Measurements from ENCODE around the gene TRIM2.
A peak's percentile ranks its signal among the peaks of the same experiment; 100 is the strongest.

Gene TRIM2

DNA sequence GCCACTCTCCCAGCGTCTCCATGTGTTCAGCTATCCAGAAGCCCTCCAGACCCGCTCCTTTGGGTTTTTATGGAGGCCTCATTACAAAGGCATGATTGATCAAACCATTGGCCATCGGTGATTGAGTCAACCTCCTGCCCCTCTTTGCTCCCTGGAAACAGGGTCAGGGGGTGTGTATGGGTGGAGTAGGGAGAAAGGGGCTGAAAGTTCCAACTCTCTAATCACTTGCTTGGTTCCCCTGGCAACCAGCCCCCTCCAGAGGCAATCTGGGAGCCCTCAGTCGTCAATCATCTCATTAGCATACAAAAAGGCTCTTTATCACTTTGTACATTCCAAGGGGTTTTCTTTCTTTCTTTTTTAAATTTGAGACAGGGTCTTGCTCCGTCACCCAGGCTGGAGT, 2.3 kb downstream of the TRIM2 start:
- DNase-seq (ENCODE audit: insufficient read length, low spot score), result no peak
- FAIRE-seq, result no peak
- TF ChIP-seq POU2F2 (IDR thresholded peaks at IDR 0.05; ENCODE audit: low read depth, low read length) (no peak), POLR2A (IDR thresholded peaks at IDR 0.05; ENCODE audit: low read depth, low read length) (no peak), SPI1 (IDR thresholded peaks at IDR 0.05; ENCODE audit: low read depth, low read length) (no peak), PAX5 (IDR thresholded peaks at IDR 0.05; ENCODE audit: insufficient read depth, low read length, severe bottlenecking) (no peak)

DNA sequence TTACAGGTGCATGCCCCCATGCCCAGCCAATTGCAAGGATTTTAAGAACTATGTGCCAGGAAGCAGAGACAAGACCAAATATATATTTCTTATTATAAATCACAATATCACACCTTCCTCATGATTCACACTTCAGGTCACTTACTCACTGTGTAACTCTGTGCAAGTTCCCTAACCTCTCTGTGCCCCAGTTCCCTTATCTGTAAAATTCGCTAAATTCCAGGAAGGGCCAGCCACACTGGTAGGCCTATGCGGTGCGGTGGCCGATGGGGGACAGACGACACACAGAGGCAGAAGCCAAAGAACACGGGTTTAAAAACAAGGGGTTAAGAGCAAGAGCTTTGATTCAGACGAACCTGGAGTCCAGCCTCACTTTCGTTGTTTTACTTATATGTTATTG, 2.8 kb downstream of the TRIM2 start:
- FAIRE-seq, result no peak
- no peak for TF ChIP-seq SPI1 (IDR thresholded peaks at IDR 0.05; ENCODE audit: low read depth, low read length)
- TF ChIP-seq PAX5 (IDR thresholded peaks at IDR 0.05; ENCODE audit: insufficient read depth, low read length, severe bottlenecking), result no peak
- no peak for TF ChIP-seq POLR2AphosphoS5 (IDR thresholded peaks at IDR 0.05; ENCODE audit: low read depth, low read length)
- no peak for DNase-seq (ENCODE audit: insufficient read length, low spot score)

DNA sequence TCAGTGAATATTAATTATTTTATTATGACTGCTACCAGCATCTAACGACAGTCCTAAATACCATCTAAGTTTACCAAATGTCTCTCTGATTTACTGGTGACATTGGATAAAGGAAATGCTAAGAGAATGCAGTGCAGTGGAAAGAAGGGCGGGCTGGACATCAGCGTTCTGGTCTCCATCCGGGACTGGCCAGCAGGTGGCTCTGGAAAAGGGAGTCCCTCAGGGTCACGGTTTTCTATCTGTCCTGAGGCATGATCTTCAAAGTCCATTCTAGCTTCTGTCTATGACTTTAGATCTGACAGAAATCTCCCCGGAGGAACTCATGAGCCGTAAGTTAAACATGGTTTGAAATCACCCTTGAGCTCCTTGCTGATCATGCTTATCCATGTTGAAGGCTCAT, 3.3 kb downstream of the TRIM2 start:
- DNase-seq (ENCODE audit: insufficient read length, low spot score) (no peak), FAIRE-seq (no peak)
- TF ChIP-seq PAX5 (IDR thresholded peaks at IDR 0.05; ENCODE audit: insufficient read depth, low read length, severe bottlenecking) (no peak), SPI1 (IDR thresholded peaks at IDR 0.05; ENCODE audit: low read depth, low read length) (no peak), TAF1 (IDR thresholded peaks at IDR 0.05; ENCODE audit: low read depth, low read length) (no peak), POLR2A (IDR thresholded peaks at IDR 0.05; ENCODE audit: low read depth, low read length) (no peak), POLR2AphosphoS5 (IDR thresholded peaks at IDR 0.05; ENCODE audit: low read depth, low read length) (no peak), POU2F2 (IDR thresholded peaks at IDR 0.05; ENCODE audit: low read depth, low read length) (no peak)

DNA sequence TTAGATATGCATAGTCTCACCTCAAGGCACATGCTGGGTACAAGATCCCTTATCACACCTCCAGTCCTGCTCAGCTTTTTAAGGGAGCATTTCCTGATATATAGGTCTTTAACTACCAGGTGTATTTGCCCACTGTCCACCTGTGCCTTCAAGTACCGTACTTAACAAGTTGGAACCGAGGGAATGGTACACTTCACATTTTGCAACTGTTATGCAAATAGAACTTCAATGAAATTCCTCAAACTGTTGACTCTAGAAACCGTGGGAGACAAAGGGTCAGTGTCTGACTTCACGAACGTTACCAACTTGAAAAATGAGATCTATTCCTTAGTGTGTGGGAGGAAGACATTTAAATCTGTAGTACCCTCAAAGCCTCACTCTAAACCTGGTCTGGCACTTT, 5.2 kb downstream of the TRIM2 start:
- no peak for TF ChIP-seq POU2F2 (IDR thresholded peaks at IDR 0.05; ENCODE audit: low read depth, low read length)
- TF ChIP-seq POLR2AphosphoS5 (IDR thresholded peaks at IDR 0.05; ENCODE audit: low read depth, low read length), result no peak
- no peak for TF ChIP-seq POLR2A (IDR thresholded peaks at IDR 0.05; ENCODE audit: low read depth, low read length)
- TF ChIP-seq PAX5 (IDR thresholded peaks at IDR 0.05; ENCODE audit: insufficient read depth, low read length, severe bottlenecking), result no peak
- TF ChIP-seq TAF1 (IDR thresholded peaks at IDR 0.05; ENCODE audit: low read depth, low read length), result no peak
- TF ChIP-seq SPI1 (IDR thresholded peaks at IDR 0.05; ENCODE audit: low read depth, low read length), result no peak
- DNase-seq (ENCODE audit: insufficient read length, low spot score) (no peak), FAIRE-seq (no peak)

DNA sequence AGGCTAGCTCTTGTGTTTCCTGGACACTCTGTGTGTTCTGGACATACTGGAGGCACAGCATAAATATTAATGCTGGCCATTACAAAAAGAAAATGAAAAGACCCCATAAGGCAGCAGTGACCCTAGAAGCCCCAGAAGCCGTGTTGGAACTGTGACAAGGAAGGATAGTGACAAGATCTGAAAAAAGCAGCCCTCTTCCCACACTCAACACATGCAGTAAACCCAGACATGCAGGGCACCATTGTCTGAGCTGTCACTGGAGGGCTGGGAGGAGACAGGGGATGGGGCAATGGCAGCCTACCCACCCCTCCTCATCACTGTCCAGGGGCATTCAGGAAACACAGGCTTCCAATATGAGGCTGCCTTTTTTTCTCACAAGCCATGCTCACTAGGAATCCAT, 6.5 kb downstream of the TRIM2 start:
- TF ChIP-seq POLR2A (IDR thresholded peaks at IDR 0.05; ENCODE audit: low read depth, low read length) (no peak), TAF1 (IDR thresholded peaks at IDR 0.05; ENCODE audit: low read depth, low read length) (no peak), POU2F2 (IDR thresholded peaks at IDR 0.05; ENCODE audit: low read depth, low read length) (no peak), POLR2AphosphoS5 (IDR thresholded peaks at IDR 0.05; ENCODE audit: low read depth, low read length) (no peak), SPI1 (IDR thresholded peaks at IDR 0.05; ENCODE audit: low read depth, low read length) (no peak), PAX5 (IDR thresholded peaks at IDR 0.05; ENCODE audit: insufficient read depth, low read length, severe bottlenecking) (no peak)
- FAIRE-seq, result no peak

DNA sequence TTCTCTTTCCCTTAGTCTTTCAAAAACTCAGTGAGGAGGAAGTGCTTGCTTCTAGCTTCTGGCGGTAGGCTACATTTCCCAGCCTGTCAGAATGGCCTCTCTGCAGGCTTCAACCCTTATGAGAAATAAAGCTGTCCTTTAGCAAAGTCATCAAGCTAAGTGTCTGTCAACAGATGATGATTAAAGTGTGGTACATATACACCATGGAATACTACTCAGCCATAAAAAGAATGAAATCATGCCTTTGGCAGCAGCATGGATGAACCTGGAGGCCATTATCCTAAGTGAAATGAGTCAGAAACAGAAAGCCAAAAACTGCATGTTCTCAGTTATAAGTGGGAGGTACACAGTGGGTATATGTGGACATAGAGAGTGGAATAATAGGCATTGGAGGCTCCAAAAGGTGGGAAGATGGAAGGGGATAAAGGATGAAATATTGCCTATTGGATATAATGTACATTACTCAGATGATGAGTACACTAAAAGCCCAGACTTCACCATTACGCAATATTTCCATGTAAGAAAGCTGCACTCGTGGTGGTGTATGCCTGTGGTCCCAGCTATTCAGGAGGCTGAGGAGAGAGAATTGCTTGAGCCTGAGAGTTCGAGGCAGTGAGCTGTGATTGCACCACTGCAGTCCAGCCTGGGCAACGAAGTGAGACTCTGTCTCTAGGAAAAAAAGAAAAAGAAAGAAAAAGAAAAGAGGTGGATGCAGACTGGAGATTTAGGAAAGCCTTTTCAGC, 7.9 kb downstream of the TRIM2 start:
- FAIRE-seq (no peak), DNase-seq (ENCODE audit: insufficient read length, low spot score) (no peak)
- TF ChIP-seq POLR2A (IDR thresholded peaks at IDR 0.05; ENCODE audit: low read depth, low read length) (no peak), SPI1 (IDR thresholded peaks at IDR 0.05; ENCODE audit: low read depth, low read length) (no peak), POU2F2 (IDR thresholded peaks at IDR 0.05; ENCODE audit: low read depth, low read length) (no peak), TAF1 (IDR thresholded peaks at IDR 0.05; ENCODE audit: low read depth, low read length) (no peak), POLR2AphosphoS5 (IDR thresholded peaks at IDR 0.05; ENCODE audit: low read depth, low read length) (no peak), PAX5 (IDR thresholded peaks at IDR 0.05; ENCODE audit: insufficient read depth, low read length, severe bottlenecking) (no peak)

More for the DNA sequence above, 6.5 kb downstream of the TRIM2 start:
- no peak for DNase-seq (ENCODE audit: insufficient read length, low spot score)

DNA sequence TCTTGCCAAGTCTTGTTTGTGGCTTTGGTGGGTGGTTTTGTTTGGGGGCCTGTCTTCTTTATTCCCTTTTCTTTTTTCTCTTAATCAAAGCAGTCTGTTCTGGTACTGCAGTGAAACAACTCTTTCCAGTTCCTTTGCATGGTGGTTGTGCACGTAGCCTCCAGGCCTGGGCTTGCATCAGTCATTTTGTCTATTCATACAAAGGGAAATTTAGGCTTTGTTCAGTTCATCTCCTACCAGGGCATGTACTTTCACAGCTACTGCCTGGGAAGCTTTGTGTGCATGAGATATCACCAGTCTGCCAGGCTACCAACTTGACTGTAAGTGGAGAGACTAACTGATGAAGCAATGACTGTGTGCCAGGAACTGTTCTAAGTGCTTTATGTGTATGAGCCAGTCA, 8.5 kb downstream of the TRIM2 start:
- no peak for TF ChIP-seq POLR2A (IDR thresholded peaks at IDR 0.05; ENCODE audit: low read depth, low read length)
- TF ChIP-seq PAX5 (IDR thresholded peaks at IDR 0.05; ENCODE audit: insufficient read depth, low read length, severe bottlenecking), result no peak
- TF ChIP-seq TAF1 (IDR thresholded peaks at IDR 0.05; ENCODE audit: low read depth, low read length), result no peak
- TF ChIP-seq POLR2AphosphoS5 (IDR thresholded peaks at IDR 0.05; ENCODE audit: low read depth, low read length), result no peak
- TF ChIP-seq POU2F2 (IDR thresholded peaks at IDR 0.05; ENCODE audit: low read depth, low read length), result no peak
- no peak for TF ChIP-seq SPI1 (IDR thresholded peaks at IDR 0.05; ENCODE audit: low read depth, low read length)
- DNase-seq (ENCODE audit: insufficient read length, low spot score) (no peak), FAIRE-seq (peak; percentile 5)

DNA sequence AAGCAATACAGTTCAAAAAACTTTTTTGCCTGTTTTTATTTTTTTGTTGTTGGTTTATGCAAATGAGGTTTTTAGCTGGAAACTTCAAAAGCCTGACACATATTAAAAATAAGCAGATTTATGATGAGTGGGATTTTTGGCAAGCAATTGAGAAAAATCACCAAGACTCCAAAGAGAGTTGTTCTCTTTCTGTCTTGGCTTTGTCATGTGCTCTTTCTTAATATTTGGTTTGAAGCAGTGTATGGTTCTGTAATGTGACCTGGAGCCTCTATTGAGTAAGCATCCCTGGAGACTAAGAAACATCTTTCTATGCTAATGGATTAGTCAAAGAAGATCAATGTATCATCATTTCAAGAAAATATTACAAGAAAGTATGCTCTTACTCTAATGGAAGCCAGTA, 11.7 kb downstream of the TRIM2 start:
- no peak for TF ChIP-seq POLR2AphosphoS5 (IDR thresholded peaks at IDR 0.05; ENCODE audit: low read depth, low read length)
- TF ChIP-seq TAF1 (IDR thresholded peaks at IDR 0.05; ENCODE audit: low read depth, low read length), result no peak
- no peak for TF ChIP-seq POLR2A (IDR thresholded peaks at IDR 0.05; ENCODE audit: low read depth, low read length)
- TF ChIP-seq SPI1 (IDR thresholded peaks at IDR 0.05; ENCODE audit: low read depth, low read length), result no peak
- no peak for TF ChIP-seq PAX5 (IDR thresholded peaks at IDR 0.05; ENCODE audit: insufficient read depth, low read length, severe bottlenecking)
- no peak for TF ChIP-seq POU2F2 (IDR thresholded peaks at IDR 0.05; ENCODE audit: low read depth, low read length)
- FAIRE-seq, result no peak
- no peak for DNase-seq (ENCODE audit: insufficient read length, low spot score)

DNA sequence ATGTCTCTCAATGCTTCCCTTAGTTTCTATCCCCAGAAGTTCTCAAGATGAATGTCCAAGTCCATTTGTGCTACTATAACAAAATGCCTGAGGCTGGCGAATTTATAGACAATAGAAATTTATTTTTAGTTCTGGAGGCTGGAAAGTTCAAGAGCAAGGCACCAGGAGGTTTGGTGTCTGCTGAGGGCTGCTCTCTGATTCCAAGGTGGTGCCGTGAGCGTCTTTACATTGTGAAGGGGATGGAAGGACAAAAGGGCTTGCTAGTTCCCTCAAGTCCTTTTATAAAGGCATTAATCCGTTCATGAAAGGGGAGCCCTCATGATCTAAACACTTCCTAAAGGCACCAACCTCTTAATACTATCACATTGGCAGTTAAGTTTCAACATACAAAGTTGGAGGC, 12.3 kb downstream of the TRIM2 start:
- no peak for TF ChIP-seq POLR2AphosphoS5 (IDR thresholded peaks at IDR 0.05; ENCODE audit: low read depth, low read length)
- no peak for TF ChIP-seq POLR2A (IDR thresholded peaks at IDR 0.05; ENCODE audit: low read depth, low read length)
- no peak for TF ChIP-seq TAF1 (IDR thresholded peaks at IDR 0.05; ENCODE audit: low read depth, low read length)
- TF ChIP-seq POU2F2 (IDR thresholded peaks at IDR 0.05; ENCODE audit: low read depth, low read length), result no peak
- no peak for TF ChIP-seq PAX5 (IDR thresholded peaks at IDR 0.05; ENCODE audit: insufficient read depth, low read length, severe bottlenecking)
- TF ChIP-seq SPI1 (IDR thresholded peaks at IDR 0.05; ENCODE audit: low read depth, low read length), result no peak
- FAIRE-seq (no peak), DNase-seq (ENCODE audit: insufficient read length, low spot score) (no peak)

DNA sequence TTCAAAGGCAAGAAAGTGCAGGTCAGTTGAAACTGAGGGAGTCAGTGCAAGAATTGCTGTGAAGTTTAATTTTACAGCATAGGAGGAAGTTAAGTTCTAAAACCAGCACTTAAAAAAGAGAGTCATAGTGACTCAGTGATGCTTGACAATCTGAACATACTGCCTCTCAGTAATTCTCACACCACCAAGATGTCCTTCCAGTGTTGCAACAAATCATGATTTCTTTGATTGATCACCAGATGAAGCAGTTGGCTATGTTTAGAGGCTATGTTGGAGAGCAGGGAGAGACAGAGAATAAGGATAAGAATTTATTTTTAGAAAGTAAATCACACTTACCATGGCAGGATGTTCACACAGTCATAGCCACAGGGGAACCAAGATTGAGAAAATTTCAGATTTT, 13.2 kb downstream of the TRIM2 start:
- TF ChIP-seq POU2F2 (IDR thresholded peaks at IDR 0.05; ENCODE audit: low read depth, low read length) (no peak), SPI1 (IDR thresholded peaks at IDR 0.05; ENCODE audit: low read depth, low read length) (no peak), PAX5 (IDR thresholded peaks at IDR 0.05; ENCODE audit: insufficient read depth, low read length, severe bottlenecking) (no peak), TAF1 (IDR thresholded peaks at IDR 0.05; ENCODE audit: low read depth, low read length) (no peak), POLR2AphosphoS5 (IDR thresholded peaks at IDR 0.05; ENCODE audit: low read depth, low read length) (no peak), POLR2A (IDR thresholded peaks at IDR 0.05; ENCODE audit: low read depth, low read length) (no peak)
- DNase-seq (ENCODE audit: insufficient read length, low spot score) (no peak), FAIRE-seq (peak; percentile 82)

Data from GM12891 (cell line).